ENCODE results near the gene PPP6R2. TPM values are rescaled to one million over a fixed set of nuclear protein-coding genes. Genes with fewer than 3 reads are reported as not detected.

Gene PPP6R2
- total and polyA plus RNA-seq, 2 of the 4 experiments (the other 2 are of a cell fraction), result 49.2 to 51.6 TPM

DNA sequence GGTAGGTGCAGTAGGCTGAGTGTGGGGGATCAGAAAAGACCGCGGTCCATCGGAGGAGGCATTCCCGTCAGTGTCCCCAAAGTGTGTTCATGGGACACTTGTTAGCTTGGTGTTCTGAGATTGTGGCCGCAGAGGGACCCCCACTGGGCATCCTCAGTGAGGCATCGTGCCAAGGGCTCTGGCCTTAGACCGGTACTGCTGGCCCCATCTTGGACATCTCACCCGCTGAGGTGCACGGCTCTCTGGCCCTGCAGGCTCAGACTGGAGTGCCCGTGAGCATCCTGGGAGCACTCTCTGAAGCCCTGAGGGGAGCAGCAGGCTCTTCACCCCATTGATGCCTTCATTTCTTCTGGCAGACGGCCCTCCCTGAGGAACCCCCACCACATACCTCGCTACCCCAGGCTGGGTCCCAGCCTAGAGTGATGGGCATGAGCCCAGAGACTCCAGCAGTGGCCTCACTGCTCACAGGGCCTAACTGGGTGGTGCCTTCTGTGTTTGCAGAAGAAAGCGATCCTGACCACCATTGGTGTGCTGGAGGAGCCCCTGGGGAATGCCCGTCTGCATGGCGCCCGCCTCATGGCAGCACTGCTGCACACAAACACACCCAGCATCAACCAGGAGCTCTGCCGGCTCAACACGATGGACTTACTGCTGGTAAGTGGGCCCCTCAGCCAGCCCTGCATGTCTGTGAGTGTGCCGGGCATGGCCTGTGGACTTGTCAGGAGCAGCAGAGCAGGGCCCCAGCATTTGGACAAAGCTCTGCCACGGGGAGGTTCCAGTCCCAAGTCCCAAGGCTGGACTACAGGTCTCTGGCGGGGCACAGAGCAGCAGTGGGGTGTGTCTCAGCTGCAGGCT is 80.1 kb downstream of the PPP6R2 start:
- Histone ChIP-seq H2BK20ac (ENCODE audit: low read depth, low read length) (no peak overlapping the region), H3K4me2 (ENCODE audit: low read depth, low read length) (no peak overlapping the region), H3K27ac (ENCODE audit: insufficient read depth, low read length) (no peak overlapping the region), H3K23ac (ENCODE audit: low read depth, low read length) (no peak overlapping the region), H3K9me1 (ENCODE audit: insufficient read depth, low read length) (no peaks in the 10 kb centered on the region; the same call in 1 of the 2 replicates), H3K9ac (ENCODE audit: low read depth, low read length) (no peak overlapping the region), H3K56ac (ENCODE audit: extremely low read depth, insufficient read depth, low read length) (no peak overlapping the region), H3K27me3 (ENCODE audit: control insufficient read depth, insufficient read depth, low read length) (no peaks in the 10 kb centered on the region), H3K14ac (replicated peaks; ENCODE audit: low read depth, low read length) (no peak overlapping the region), H3K9me3 (ENCODE audit: control insufficient read depth, insufficient read depth, low read length) (no peaks in the 10 kb centered on the region), H2AFZ (replicated peaks; ENCODE audit: low read length, poor library complexity) (no peak overlapping the region), H3K79me1 (ENCODE audit: low read depth in 1 of 2, low read length in 2 of 2) (peaks cover 6 to 7% of the 10 kb centered on the region in 2 experiments), H3K36me3 (ENCODE audit: control insufficient read depth, insufficient read depth, low read length) (peaks cover 56% of the 10 kb centered on the region), H2AK9ac (replicated peaks; ENCODE audit: low read depth, low read length, poor library complexity) (no peak overlapping the region), H4K91ac (ENCODE audit: insufficient read depth, low read depth, low read length) (no peak overlapping the region), H2BK120ac (ENCODE audit: low read depth, low read length) (no peak overlapping the region), H2AK5ac (ENCODE audit: low read depth, low read length) (no peak overlapping the region), H3K18ac (ENCODE audit: low read depth, low read length) (no peak overlapping the region), H4K8ac (ENCODE audit: low read depth in 2 of 2, low read length in 2 of 2) (no peak overlapping the region), H3K4me3 (ENCODE audit: insufficient read depth, low read depth, low read length) (no peak overlapping the region), H3K4me1 (ENCODE audit: control insufficient read depth, insufficient read depth, low read length) (no peaks in the 10 kb centered on the region), H4K5ac (ENCODE audit: low read depth, low read length) (no peak overlapping the region), H2BK5ac (ENCODE audit: low read depth, low read length, poor library complexity, severe bottlenecking) (no peak overlapping the region), H2BK15ac (ENCODE audit: low read depth, low read length) (no peak overlapping the region), H3K4ac (ENCODE audit: low read depth, low read length) (no peak overlapping the region), H4K20me1 (ENCODE audit: insufficient read depth, low read length) (peaks cover 11% of the 10 kb centered on the region)
- in situ Hi-C loops (cut with MboI; ENCODE audit: low sequenced_read_pairs) (no loop called here), intact Hi-C loops (cut with micrococcal nuclease) (no loop called here), dilution Hi-C loops (cut with HindIII; ENCODE audit: low sequenced_read_pairs, unreplicated experiment) (no loop called here)
- no peak for ATAC-seq (ENCODE audit: low read depth)
- 91% methylated on average over 10 of the region's 21 CpGs; no CpG with 5 or more reads in 1 of the 2 experiments for WGBS, 2 experiments (ENCODE audit: extremely low coverage in 2 of 2, insufficient read length in 1 of 2)
- ChIA-PET CTCF (no interaction called here), POLR2A (ENCODE audit: unreplicated experiment) (interaction anchor here (0.6 kb wide), 1 partner anchor 85 kb away, joined by 3 read pairs; the partner anchor contains the start of gene LMF2)
- no peak for DNase-seq
- BruUV-seq (replicated peaks), result no TSS peak
- TF ChIP-seq, protein P1, sequence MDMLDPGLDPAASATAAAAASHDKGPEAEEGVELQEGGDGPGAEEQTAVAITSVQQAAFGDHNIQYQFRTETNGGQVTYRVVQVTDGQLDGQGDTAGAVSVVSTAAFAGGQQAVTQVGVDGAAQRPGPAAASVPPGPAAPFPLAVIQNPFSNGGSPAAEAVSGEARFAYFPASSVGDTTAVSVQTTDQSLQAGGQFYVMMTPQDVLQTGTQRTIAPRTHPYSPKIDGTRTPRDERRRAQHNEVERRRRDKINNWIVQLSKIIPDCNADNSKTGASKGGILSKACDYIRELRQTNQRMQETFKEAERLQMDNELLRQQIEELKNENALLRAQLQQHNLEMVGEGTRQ (IDR thresholded peaks at IDR 0.05; ENCODE audit: low read depth, low read length), result no peak
- TF ChIP-seq BHLHE40 (IDR thresholded peaks at IDR 0.05; ENCODE audit: low read depth, low read length), result no peak
- TF ChIP-seq POLR2A (IDR thresholded peaks at IDR 0.05; ENCODE audit: low read depth, low read length), result no peak
- no peak for TF ChIP-seq CHD1 (IDR thresholded peaks at IDR 0.05; ENCODE audit: low read depth, low read length)
- no peak for TF ChIP-seq MAZ (IDR thresholded peaks at IDR 0.05; ENCODE audit: borderline replicate concordance, low read depth, low read length)
- TF ChIP-seq, protein P2, sequence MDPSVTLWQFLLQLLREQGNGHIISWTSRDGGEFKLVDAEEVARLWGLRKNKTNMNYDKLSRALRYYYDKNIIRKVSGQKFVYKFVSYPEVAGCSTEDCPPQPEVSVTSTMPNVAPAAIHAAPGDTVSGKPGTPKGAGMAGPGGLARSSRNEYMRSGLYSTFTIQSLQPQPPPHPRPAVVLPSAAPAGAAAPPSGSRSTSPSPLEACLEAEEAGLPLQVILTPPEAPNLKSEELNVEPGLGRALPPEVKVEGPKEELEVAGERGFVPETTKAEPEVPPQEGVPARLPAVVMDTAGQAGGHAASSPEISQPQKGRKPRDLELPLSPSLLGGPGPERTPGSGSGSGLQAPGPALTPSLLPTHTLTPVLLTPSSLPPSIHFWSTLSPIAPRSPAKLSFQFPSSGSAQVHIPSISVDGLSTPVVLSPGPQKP (IDR thresholded peaks at IDR 0.05; ENCODE audit: borderline replicate concordance, low read depth, low read length), result no peak
- no peak for TF ChIP-seq RAD21 (IDR thresholded peaks at IDR 0.05; ENCODE audit: low read length)
- TF ChIP-seq FOS (IDR thresholded peaks at IDR 0.05; ENCODE audit: low read depth, low read length), result no peak
- no peak for TF ChIP-seq CEBPB (IDR thresholded peaks at IDR 0.05; ENCODE audit: low read depth, low read length)
- no peak for TF ChIP-seq MAFK (IDR thresholded peaks at IDR 0.05; ENCODE audit: low read depth, low read length)
- TF ChIP-seq RFX5 (IDR thresholded peaks at IDR 0.05; ENCODE audit: low read depth, low read length), result no peak
- TF ChIP-seq MXI1 (IDR thresholded peaks at IDR 0.05; ENCODE audit: borderline replicate concordance, low read depth, low read length), result no peak
- TF ChIP-seq, protein P3, sequence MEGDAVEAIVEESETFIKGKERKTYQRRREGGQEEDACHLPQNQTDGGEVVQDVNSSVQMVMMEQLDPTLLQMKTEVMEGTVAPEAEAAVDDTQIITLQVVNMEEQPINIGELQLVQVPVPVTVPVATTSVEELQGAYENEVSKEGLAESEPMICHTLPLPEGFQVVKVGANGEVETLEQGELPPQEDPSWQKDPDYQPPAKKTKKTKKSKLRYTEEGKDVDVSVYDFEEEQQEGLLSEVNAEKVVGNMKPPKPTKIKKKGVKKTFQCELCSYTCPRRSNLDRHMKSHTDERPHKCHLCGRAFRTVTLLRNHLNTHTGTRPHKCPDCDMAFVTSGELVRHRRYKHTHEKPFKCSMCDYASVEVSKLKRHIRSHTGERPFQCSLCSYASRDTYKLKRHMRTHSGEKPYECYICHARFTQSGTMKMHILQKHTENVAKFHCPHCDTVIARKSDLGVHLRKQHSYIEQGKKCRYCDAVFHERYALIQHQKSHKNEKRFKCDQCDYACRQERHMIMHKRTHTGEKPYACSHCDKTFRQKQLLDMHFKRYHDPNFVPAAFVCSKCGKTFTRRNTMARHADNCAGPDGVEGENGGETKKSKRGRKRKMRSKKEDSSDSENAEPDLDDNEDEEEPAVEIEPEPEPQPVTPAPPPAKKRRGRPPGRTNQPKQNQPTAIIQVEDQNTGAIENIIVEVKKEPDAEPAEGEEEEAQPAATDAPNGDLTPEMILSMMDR (conservative IDR thresholded peaks at IDR 0.05; ENCODE audit: low read depth, low read length), result no peak
- no peak for TF ChIP-seq SMC3 (IDR thresholded peaks at IDR 0.05; ENCODE audit: low read depth, low read length)
- no peak for TF ChIP-seq NFE2L2 (IDR thresholded peaks at IDR 0.05; ENCODE audit: low read depth, low read length)
